Suppressor macrophage (primary cell): ENCODE measurements around the gene ACKR3.

ENCODE experiments used
- DNase-seq, 4 experiments: peaks; one replicate each; pipeline ENCODE4 v3.0.0-alpha.2; 2020 to 2022
- total RNA-seq, 17 experiments: gene quantifications; one replicate each; lab custom pipeline; 2026; ENCODE audit warnings: mixed read lengths in 6 of 17, inconsistent platforms in 3 of 17; lab: John Stamatoyannopoulos, UW

The ACKR3 gene
- total RNA-seq: 0 to 0.47 (median 0.12) reads per million in 17 experiments

DNA sequence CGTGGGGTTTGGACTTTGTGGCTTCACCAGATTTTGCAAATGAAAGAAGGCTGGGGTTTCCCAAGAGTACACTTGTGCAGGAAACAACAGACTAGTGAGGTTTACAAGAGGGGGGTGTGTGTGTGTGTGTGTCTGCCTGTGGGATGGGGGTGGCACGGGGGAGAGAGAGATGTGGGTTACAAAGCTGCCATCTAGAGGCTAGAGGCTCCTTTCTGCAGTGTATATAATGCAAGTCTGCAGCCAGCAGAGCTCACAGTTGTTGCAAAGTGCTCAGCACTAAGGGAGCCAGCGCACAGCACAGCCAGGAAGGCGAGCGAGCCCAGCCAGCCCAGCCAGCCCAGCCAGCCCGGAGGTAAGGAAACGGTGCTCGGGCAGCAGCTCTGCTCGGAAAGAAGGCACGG lies at the start of gene ACKR3:
Gene ACKR3, plus strand, starts transcription at position 253 of the 401 bp plus-strand sequence. CDS start 10,641 bp downstream, outside the sequence.
- DNase-seq: peak; percentile 37 to 72 (median 68)

DNA sequence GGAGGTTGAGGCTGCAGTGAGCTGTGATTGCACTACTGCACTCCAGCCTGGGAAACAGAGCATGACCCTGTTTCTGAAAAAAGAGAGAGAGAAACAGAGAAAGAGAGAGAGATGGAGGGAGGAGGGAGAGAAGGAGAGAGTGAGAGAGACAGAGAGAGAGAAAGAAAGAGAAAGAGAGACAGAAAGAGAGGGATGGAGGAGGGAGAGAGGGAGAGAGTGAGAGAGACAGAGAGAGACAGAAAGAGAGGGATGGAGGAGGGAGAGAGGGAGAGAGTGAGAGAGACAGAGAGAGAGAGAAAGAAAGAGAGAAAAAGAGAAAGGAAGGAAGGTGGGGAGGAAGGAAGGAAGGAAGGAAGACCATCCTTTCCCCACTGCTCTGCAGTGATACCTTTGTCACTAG lies 48.1 kb upstream of the ACKR3 start:
- DNase-seq: no peak

- no peak for DNase-seq
Measured at GRCh38 chr2:236523249-236523648, 46.4 kb upstream of the ACKR3 start.

DNA sequence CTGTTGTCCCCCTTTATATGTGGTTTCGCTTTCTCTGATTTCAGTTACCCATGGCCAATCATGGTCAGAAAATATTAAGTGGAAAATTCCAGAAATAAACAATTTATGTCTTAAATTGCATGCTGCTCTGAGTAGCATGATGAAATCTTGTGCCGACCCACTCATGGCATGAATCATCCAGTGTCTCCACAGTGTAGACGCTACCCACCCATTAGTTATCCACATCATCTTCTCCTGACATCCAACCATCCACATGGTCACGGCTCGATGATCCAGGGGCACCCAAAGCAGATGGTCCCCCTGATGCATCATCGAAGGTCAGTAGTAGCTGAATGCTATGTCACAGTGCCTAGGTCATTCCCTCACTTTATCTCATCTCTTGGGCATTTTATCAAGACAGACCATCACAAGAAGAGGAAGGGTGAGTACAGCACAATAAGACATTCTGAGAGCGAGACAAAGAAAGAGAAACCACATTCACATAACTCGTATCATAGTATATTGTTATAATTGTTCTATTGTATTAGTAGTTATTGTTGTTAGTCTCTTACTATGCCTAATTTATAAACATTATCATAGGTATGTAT lies 44.1 kb upstream of the ACKR3 start:
- DNase-seq: peak in 3 of 4 experiments; percentile 26 to 51 (median 35)

DNA sequence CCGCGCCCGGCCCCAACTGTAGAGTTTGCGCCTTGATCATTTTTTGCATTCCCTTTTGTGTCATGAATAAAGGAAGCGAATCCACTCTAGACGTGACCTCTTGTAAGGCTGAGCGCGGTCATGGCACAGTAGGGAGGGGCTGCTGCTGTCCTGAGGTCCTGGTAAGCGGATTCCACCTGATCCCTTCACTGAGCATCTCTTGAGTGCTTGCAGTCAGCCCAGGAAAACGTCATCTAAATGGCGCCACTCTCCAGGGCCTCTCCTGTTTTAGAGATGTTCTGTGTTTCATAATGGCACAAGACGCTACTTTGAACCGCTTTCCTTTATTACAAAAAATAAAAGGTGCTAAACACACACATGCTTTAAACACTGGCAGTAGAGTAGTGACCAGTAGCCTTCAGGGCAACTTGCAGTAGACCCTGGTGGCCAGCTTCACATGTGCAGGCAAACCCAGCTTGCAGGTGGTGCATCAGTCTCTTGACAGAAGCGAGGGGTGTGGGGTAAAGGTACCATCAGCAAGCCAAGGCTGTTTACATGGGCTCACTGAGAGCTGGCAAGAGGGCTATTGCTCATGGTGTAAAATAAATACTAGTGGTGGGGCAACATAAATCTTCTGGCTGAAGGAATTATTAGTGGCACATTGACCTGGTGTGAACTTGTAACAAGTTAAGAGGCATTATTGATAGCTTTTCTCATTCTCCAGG lies 43.0 kb upstream of the ACKR3 start:
- DNase-seq: no peak

- DNase-seq: peak in 2 of 4 experiments; percentile 11 to 37
Measured at GRCh38 chr2:236527159-236527630, 42.4 kb upstream of the ACKR3 start.

DNA sequence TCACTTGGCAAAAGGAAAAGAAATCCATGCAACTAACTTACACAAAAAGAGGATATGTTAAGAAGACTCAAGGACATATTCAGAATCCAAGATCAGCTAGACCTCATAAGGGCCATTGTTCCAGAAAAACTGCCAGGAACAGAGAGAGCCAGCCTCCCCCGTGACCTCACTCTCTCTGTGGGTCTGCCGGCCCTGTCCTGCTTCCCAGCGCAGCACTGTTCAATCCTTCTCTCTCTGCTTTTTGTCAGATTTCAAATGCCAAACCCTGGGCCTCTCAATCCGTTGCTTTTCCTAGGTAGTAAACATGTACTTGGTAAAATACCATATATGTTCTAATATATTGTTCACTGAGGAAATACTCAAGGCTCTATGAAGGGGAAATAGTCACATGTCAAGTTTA lies 40.0 kb upstream of the ACKR3 start:
- DNase-seq: no peak

GRCh38 chr2:236530512-236530911 lies 39.1 kb upstream of the ACKR3 start:
- no peak for DNase-seq

- no peak for DNase-seq
Measured at GRCh38 chr2:236531195-236531594, 38.4 kb upstream of the ACKR3 start.

- DNase-seq: no peak
Measured at GRCh38 chr2:236531996-236532395, 37.6 kb upstream of the ACKR3 start.

DNA sequence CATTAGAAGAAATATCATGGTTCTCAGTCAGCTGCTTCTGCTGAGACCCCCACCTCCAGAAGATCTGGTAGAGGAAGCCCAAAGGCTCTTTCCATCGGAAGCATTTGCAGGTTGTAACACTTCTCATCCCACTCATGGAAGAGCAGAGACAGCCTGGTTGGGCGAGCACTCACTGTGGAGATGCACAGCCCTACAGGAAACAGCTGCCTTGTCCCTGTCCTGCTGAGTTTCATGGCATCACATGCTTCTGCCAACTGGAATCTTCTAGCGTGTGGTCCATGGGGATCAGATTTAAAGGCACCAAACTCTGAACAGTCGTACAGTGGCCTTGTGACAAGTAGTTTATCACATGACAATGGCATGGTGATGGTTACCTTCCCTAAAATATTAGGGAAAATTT lies 36.3 kb upstream of the ACKR3 start:
- no peak for DNase-seq

DNA sequence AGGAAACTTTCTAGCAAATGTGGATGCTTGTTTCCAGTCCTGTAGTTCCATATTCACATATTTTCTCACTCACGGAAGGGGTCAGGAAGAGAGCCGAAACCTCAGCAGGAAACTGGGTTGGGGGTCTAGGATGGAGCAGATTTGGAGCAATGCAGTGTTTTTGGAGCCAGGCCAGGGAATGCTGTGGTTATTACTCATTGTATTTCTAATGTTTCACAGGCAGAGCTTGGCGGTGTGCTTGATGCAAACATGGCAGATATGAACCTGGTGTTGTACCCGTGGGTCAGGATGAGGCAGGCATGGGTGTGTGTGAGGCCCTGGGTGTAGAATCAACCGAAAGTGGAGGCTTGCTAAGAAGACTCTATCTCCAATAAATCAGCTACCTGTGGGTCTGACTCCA lies 34.6 kb upstream of the ACKR3 start:
- DNase-seq: no peak

- DNase-seq: peak in 3 of 4 experiments; percentile 14 to 35 (median 22)
Measured at GRCh38 chr2:236536727-236537398, 32.8 kb upstream of the ACKR3 start.

DNA sequence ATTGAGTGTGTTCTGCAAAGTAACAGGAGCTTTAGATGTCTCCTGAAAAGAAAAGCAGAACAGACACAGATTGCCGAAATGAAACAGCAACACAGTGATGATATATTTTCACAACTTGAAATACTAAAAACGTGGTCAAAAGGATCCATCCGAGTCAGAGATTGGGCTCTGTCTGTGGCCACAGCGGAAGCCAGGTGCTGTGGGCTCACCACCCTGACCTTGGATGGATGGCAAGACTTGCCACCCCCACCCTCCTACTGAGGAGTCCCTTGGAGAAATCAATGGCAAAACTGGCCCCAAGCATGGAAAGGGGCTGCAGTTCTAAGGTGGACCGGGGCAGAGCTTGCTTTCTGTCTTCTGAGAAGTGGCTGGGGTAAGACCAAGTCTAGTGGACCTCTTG lies 31.4 kb upstream of the ACKR3 start:
- DNase-seq: peak in 2 of 4 experiments; percentile 26 to 36

- no peak for DNase-seq
Measured at GRCh38 chr2:236541008-236541562, 28.5 kb upstream of the ACKR3 start.

DNA sequence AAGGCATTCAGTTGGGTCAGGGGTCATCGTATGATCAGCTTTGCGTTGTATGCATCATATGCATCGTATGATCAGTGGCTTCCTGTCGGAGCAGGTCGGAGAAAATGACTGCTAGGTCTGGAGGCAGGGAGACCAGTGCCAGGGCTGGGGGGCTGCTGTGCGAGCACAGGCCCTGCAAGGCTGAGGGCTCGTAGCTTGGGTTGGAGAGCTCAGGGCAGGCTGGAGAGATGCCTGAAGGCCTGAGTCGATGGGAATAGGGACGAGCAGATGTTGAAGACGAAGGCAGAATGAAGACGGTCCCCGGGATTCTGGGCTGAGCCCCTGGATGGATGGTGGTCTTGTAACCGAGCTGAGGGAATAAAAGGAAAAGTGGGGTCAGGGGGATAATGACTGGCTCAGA lies 25.3 kb upstream of the ACKR3 start:
- DNase-seq: no peak

DNA sequence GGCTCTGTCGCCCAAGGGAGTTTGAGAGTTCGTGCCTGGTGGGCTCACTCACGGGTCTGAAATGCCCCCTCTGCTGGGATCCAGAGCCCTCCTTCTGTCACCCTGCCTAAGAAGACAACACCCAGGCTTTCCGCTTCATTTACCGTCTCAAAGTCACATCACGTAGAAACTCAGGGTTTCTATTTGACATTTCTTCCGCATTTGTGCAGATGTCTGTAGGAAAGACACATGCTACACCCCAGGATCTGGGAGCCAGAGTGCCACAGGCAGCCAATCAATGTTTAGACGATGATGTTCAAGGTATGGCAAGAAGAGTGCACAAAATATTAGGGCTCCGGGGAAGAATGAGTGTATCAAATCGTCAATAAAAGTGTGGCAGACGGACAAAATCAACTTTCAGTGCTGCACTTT lies 24.4 kb upstream of the ACKR3 start:
- DNase-seq: peak in 2 of 4 experiments; percentile 17 to 41

DNA sequence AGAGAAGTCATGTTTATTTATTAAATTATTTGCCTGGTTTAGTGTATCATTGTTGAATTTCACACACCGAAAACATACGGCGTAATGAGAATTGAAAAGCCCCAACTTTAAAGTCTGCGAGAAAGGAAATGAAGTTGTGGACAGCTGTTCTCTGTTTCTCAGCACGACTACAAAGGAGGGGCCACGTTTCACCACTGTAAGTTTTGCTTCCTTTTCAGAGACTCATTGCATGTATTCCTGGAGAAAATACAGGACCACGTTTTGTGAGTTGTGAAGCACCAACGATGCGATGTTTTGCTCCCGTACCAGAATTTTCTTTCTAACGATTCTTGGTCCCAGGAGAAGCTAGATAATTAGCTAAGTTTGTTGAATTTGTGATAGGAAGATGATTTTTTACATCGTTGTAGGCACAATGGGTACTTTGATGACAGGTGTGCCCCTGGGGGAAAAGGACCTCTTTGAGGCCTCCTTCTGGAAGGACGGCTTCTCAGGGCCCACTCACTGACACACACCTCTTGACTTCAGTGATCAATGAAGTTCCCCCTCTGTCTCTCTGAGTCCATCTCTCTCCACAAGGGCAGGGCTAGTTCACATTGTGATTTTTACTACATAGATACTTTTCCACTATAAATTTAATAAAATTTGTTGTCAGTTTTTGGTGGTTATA lies 23.7 kb upstream of the ACKR3 start:
- DNase-seq: peak; percentile 27 to 64 (median 44)

DNA sequence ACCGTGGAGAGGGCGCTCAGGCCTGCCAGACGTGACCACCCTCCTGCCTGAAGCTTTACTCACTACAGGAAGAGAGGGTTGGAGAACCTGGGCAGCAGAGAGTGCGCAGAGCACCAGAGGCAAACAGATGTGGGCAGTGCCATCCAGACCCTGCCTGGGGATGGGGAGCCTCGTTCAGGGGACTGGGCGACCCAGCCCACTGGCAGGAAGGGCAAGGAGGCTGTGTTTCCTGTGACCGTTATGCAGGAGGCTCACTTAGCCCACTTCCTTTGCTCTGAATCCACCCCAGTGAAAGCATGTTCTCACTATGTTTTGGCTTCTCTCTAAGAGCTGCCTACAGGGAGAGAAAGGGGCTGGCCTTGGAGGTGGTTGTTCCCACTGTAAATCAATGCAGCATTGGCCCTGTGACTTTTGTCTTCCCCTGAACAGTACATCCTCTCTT lies 23.0 kb upstream of the ACKR3 start:
- no peak for DNase-seq

DNA sequence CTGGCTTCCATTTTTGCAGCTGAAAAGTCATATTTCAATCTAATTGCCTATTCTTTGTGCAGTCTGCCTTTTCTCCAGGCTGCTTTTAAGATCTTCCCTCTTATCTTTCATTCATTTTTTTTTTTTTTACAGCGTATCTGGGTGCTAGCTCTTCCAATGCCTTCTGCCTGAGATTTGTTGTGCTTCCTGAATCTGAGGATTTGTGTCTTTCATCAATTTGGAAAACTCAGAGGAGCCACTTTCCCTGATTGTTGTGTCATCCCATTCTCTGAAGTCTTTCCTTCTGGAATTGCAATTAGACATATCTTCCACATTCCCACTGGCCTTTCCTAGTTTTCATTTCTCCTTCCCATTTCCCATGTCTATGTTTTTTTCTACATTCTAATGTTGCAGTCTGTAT lies 21.9 kb upstream of the ACKR3 start:
- no peak for DNase-seq

DNA sequence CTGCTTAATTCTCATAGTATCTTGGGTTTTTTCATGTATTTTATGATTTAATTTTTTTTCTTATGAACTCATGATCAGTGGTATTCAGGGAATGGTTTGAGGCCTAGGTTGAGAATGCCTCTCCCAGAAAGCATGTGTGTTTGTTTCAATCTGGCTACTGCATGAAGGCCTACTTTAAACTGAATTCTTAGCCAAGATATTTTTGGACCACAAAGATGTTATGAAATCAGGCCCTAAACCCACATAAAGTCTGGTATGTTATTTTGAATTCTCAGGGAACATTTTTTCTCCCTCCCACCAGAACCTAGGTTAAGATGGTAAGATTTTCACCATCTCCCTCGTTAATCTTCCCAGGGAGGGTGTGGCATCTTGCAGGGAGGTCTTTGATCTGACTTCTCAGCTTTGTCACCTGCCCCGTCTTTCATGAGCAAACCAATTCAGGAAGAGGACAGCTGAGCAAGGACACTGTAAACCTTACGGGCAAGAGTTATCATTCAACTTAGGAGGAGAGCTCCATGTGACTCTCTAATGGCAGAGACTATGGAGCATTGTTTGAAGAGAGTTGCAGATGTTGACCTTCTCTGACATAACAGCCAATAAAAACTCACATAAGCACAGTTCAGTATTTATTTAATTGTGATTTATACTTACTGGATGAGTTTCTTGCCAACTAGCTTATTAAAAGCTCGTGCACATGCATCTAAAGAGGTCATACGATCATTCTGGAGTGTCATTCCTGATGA lies 21.3 kb upstream of the ACKR3 start:
- no peak for DNase-seq

DNA sequence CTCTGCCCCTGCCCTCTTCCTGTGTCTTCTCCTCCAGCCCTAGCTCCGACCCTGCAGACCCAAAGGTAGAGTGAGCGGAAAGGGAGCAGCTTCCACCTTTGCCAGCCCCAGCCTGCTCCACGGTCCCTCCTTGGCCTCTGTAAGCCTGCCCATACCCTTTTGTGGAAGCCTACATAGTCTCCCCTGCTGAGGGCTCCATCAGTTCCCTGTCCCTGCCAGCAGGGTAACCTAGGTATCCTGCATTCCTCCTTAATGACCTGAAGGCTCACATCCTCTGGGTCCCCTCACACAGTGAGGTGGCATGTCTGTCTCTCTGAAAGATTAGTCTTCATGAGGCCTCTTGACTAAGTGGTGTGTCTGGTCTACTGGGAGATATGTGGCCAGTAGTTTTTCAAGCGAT lies 20.5 kb upstream of the ACKR3 start:
- no peak for DNase-seq
